Neuronal stem cell (in vitro differentiated cells): ENCODE measurements around the gene DPYSL3.

Experiments used
- DNase-seq: peaks from one replicate; pipeline ENCODE4 v3.0.0-alpha.2; 2013; ENCODE audit warnings: low spot score
- H2AFZ ChIP-seq: one replicate; pipeline ENCODE4 v1.6.1; 2013; ENCODE audit warnings: mild to moderate bottlenecking, low read length, inconsistent platforms
- H2AK5ac ChIP-seq: 2 replicates; pipeline ENCODE4 v1.6.1; 2013; ENCODE audit warnings: low read depth, mild to moderate bottlenecking, inconsistent platforms, low read length, moderate library complexity, mixed read lengths
- H2BK120ac ChIP-seq: 2 replicates; pipeline ENCODE4 v1.6.1; 2013; ENCODE audit warnings: low read depth, mild to moderate bottlenecking, inconsistent platforms, low read length, moderate library complexity, mixed read lengths
- H2BK12ac ChIP-seq: one replicate; pipeline ENCODE4 v1.6.1; 2013; ENCODE audit warnings: low read length, inconsistent platforms
- H2BK15ac ChIP-seq: 2 replicates; pipeline ENCODE4 v1.6.1; 2013; ENCODE audit warnings: mild to moderate bottlenecking, low read length, inconsistent platforms, mixed read lengths
- H2BK5ac ChIP-seq: one replicate; pipeline ENCODE4 v1.6.1; 2013; ENCODE audit warnings: inconsistent platforms, mild to moderate bottlenecking, low read length, moderate library complexity
- H3K14ac ChIP-seq: one replicate; pipeline ENCODE4 v1.6.1; 2013; ENCODE audit warnings: low read length, inconsistent platforms
- H3K18ac ChIP-seq: 2 replicates; pipeline ENCODE4 v1.6.1; 2013; ENCODE audit warnings: low read length, inconsistent platforms
- H3K23ac ChIP-seq: 2 replicates; pipeline ENCODE4 v1.6.1; 2013; ENCODE audit warnings: low read depth, mild to moderate bottlenecking, mixed read lengths, low read length, inconsistent platforms; ENCODE audit not compliant: poor library complexity
- H3K27ac ChIP-seq: replicated peaks from 3 replicates; pipeline ENCODE4 v1.5.1; 2013; ENCODE audit warnings: low read length, inconsistent platforms
- H3K27me3 ChIP-seq, 3 experiments: 2 replicates each; pipeline ENCODE4 v1.6.1; 2013; ENCODE audit warnings: low read length in 3 of 3, mild to moderate bottlenecking in 2 of 3, inconsistent platforms in 1 of 3, low read depth in 1 of 3, mixed read lengths in 1 of 3, moderate library complexity in 1 of 3; ENCODE audit not compliant: control insufficient read depth in 3 of 3, insufficient read depth in 3 of 3
- H3K36me3 ChIP-seq, 2 donors: replicated peaks in 1 of 2; 2 replicates each; pipeline ENCODE4 v1.6.1; 2013; ENCODE audit warnings: low read length in 2 of 2; ENCODE audit not compliant: control insufficient read depth in 2 of 2, insufficient read depth in 2 of 2
- H3K4ac ChIP-seq: 2 replicates; pipeline ENCODE4 v1.6.1; 2013; ENCODE audit warnings: inconsistent platforms, mild to moderate bottlenecking, low read length, moderate library complexity
- H3K4me1 ChIP-seq, 2 donors: 1 replicate in 1 of 2; 2 replicates in 1 of 2; pipeline ENCODE4 v1.6.1; 2013; ENCODE audit warnings: low read length in 2 of 2, low read depth in 1 of 2; ENCODE audit not compliant: control insufficient read depth in 2 of 2, insufficient read depth in 1 of 2
- H3K4me2 ChIP-seq: one replicate; pipeline ENCODE4 v1.6.1; 2013; ENCODE audit warnings: mild to moderate bottlenecking, low read length, inconsistent platforms; ENCODE audit not compliant: insufficient read depth, poor library complexity, severe bottlenecking
- H3K4me3 ChIP-seq, 2 donors: 2 replicates each; pipeline ENCODE4 v1.5.1; 2013; ENCODE audit warnings: low read length in 2 of 2, mild to moderate bottlenecking in 2 of 2, inconsistent platforms in 1 of 2, moderate library complexity in 1 of 2
- H3K79me1 ChIP-seq: one replicate; pipeline ENCODE4 v1.6.1; 2013; ENCODE audit warnings: low read depth, mild to moderate bottlenecking, inconsistent platforms, low read length, moderate library complexity
- H3K9ac ChIP-seq: one replicate; pipeline ENCODE4 v1.6.1; 2013; ENCODE audit warnings: mild to moderate bottlenecking, low read depth, low read length, inconsistent platforms; ENCODE audit not compliant: poor library complexity
- H3K9me3 ChIP-seq, 2 donors: replicated peaks in 1 of 2; 2 replicates each; pipeline versions ENCODE3 to v1.6.1; 2013; ENCODE audit warnings: low read length in 2 of 2, mild to moderate bottlenecking in 2 of 2, inconsistent platforms in 1 of 2, low read depth in 1 of 2, mixed read lengths in 1 of 2, moderate library complexity in 1 of 2; ENCODE audit not compliant: control insufficient read depth in 2 of 2, insufficient read depth in 1 of 2
- H4K8ac ChIP-seq: one replicate; pipeline ENCODE4 v1.6.1; 2013; ENCODE audit warnings: low read depth, mild to moderate bottlenecking, inconsistent platforms, low read length, moderate library complexity
- H4K91ac ChIP-seq: one replicate; pipeline ENCODE4 v1.6.1; 2013; ENCODE audit warnings: low read length, low read depth, mild to moderate bottlenecking, inconsistent platforms; ENCODE audit not compliant: poor library complexity
- WGBS, 2 donors: extraction: QIAGEN DNeasy Blood & Tissue Kit; methylation state at CpG; one replicate each; pipeline ENCODE4 v1.1.7; 2013; ENCODE audit warnings: missing lambda C conversion rate in 2 of 2, mixed read lengths in 1 of 2; ENCODE audit not compliant: insufficient read length in 2 of 2, insufficient replicate concordance in 1 of 2; ENCODE audit errors: extremely low coverage in 2 of 2; 5-methylcytosine and 5-hydroxymethylcytosine counted together

The DPYSL3 gene

GRCh38 chr5:147349241-147349640 is 160.6 kb downstream of the DPYSL3 start:
- no peak for DNase-seq
- Histone ChIP-seq H2BK15ac (no peak overlapping the region), H3K4me2 (no peak overlapping the region), H3K18ac (no peak overlapping the region), H3K27me3 (peaks cover 0 to 3% (median 0%) of the 10 kb centered on the region in 3 experiments), H3K23ac (no peak overlapping the region), H2BK120ac (no peak overlapping the region), H3K4me1 (peaks cover 0 to 3% of the 10 kb centered on the region in 2 donors), H4K8ac (no peak overlapping the region), H2AK5ac (no peak overlapping the region), H3K27ac (no peak overlapping the region), H4K91ac (no peak overlapping the region), H2BK12ac (no peak overlapping the region), H3K9ac (no peak overlapping the region), H3K9me3 (no peaks in the 10 kb centered on the region), H3K4me3 (no peak overlapping the region), H2BK5ac (no peak overlapping the region), H2AFZ (no peak overlapping the region), H3K14ac (no peak overlapping the region), H3K79me1 (no peaks in the 10 kb centered on the region), H3K4ac (no peak overlapping the region), H3K36me3 (no peaks in the 10 kb centered on the region)
- no CpG with 5 or more reads among the region's 2 CpGs for WGBS, 2 donors

- H3K14ac ChIP-seq, result no peak overlapping the region
- no peak overlapping the region for H2BK120ac ChIP-seq
- no peak overlapping the region for H2BK5ac ChIP-seq
- H3K4me2 ChIP-seq, result no peak overlapping the region
- no peak overlapping the region for H4K8ac ChIP-seq
- no peak overlapping the region for H4K91ac ChIP-seq
- peaks cover 0 to 3% (median 0%) of the 10 kb centered on the region in 3 experiments for H3K27me3 ChIP-seq
- no CpG with 5 or more reads among the region's 5 CpGs for WGBS, 2 donors
- no peak overlapping the region for H3K27ac ChIP-seq
- H3K4me3 ChIP-seq, result no peak overlapping the region
- H3K9ac ChIP-seq, result no peak overlapping the region
- no peak overlapping the region for H2BK15ac ChIP-seq
- peaks cover 0 to 3% of the 10 kb centered on the region in 2 donors for H3K4me1 ChIP-seq
- no peak overlapping the region for H3K18ac ChIP-seq
- H3K79me1 ChIP-seq, result no peaks in the 10 kb centered on the region
- DNase-seq, result no peak
- H2AFZ ChIP-seq, result no peak overlapping the region
- no peak overlapping the region for H3K23ac ChIP-seq
- H2BK12ac ChIP-seq, result no peak overlapping the region
- no peaks in the 10 kb centered on the region for H3K9me3 ChIP-seq
- H2AK5ac ChIP-seq, result no peak overlapping the region
- H3K36me3 ChIP-seq, result no peaks in the 10 kb centered on the region
- no peak overlapping the region for H3K4ac ChIP-seq
Measured at GRCh38 chr5:147348451-147348850, 161.4 kb downstream of the DPYSL3 start.

GRCh38 chr5:147348046-147348445 is 161.8 kb downstream of the DPYSL3 start:
- H3K27ac ChIP-seq, result no peak overlapping the region
- H2AK5ac ChIP-seq, result no peak overlapping the region
- H3K9me3 ChIP-seq, result no peaks in the 10 kb centered on the region
- peaks cover 0 to 3% (median 0%) of the 10 kb centered on the region in 3 experiments for H3K27me3 ChIP-seq
- no peak overlapping the region for H4K91ac ChIP-seq
- no peak overlapping the region for H2BK15ac ChIP-seq
- peaks cover 0 to 3% of the 10 kb centered on the region in 2 donors for H3K4me1 ChIP-seq
- no peak overlapping the region for H3K23ac ChIP-seq
- no peaks in the 10 kb centered on the region for H3K79me1 ChIP-seq
- no peak overlapping the region for H3K9ac ChIP-seq
- H3K4me2 ChIP-seq, result no peak overlapping the region
- H2BK120ac ChIP-seq, result no peak overlapping the region
- no peak overlapping the region for H2BK12ac ChIP-seq
- no CpG with 5 or more reads among the region's 2 CpGs for WGBS, 2 donors
- H3K18ac ChIP-seq, result no peak overlapping the region
- no peak overlapping the region for H4K8ac ChIP-seq
- no peak overlapping the region for H2AFZ ChIP-seq
- DNase-seq, result no peak
- no peak overlapping the region for H3K4me3 ChIP-seq
- H3K36me3 ChIP-seq, result no peaks in the 10 kb centered on the region
- no peak overlapping the region for H3K4ac ChIP-seq
- H3K14ac ChIP-seq, result no peak overlapping the region
- H2BK5ac ChIP-seq, result no peak overlapping the region

- H3K36me3 ChIP-seq, result no peaks in the 10 kb centered on the region
- H2BK120ac ChIP-seq, result no peak overlapping the region
- no peak for DNase-seq
- H2BK5ac ChIP-seq, result no peak overlapping the region
- peaks cover 0 to 3% (median 0%) of the 10 kb centered on the region in 3 experiments for H3K27me3 ChIP-seq
- H2AK5ac ChIP-seq, result no peak overlapping the region
- no peak overlapping the region for H4K91ac ChIP-seq
- H3K23ac ChIP-seq, result no peak overlapping the region
- no peak overlapping the region for H3K27ac ChIP-seq
- no peaks in the 10 kb centered on the region for H3K9me3 ChIP-seq
- no peak overlapping the region for H3K14ac ChIP-seq
- H3K4ac ChIP-seq, result no peak overlapping the region
- H2BK12ac ChIP-seq, result no peak overlapping the region
- peaks cover 0 to 3% of the 10 kb centered on the region in 2 donors for H3K4me1 ChIP-seq
- H2AFZ ChIP-seq, result no peak overlapping the region
- H3K4me3 ChIP-seq, result no peak overlapping the region
- H3K4me2 ChIP-seq, result no peak overlapping the region
- no peak overlapping the region for H3K9ac ChIP-seq
- H2BK15ac ChIP-seq, result no peak overlapping the region
- no peaks in the 10 kb centered on the region for H3K79me1 ChIP-seq
- no peak overlapping the region for H3K18ac ChIP-seq
- no CpG with 5 or more reads among the region's 5 CpGs for WGBS, 2 donors
- no peak overlapping the region for H4K8ac ChIP-seq
Measured at GRCh38 chr5:147346006-147346561, 163.8 kb downstream of the DPYSL3 start.
